B cell (primary cell): ENCODE data around the gene DNTT. TPM values are rescaled to one million over a fixed set of nuclear protein-coding genes. Genes with fewer than 3 reads are reported as not detected.

Source experiments
- ATAC-seq: fragments of 200-7000 bp; cut with Tn5 transposase; one replicate; pipeline ENCODE4 v1.10.0; 2021; ENCODE audit warnings: low read depth, mild to moderate bottlenecking, moderate number of reproducible peaks, moderate library complexity
- CTCF ChIA-PET: fragments of 350-600 bp; sonication (Branson Sonifier 250); formaldehyde crosslinking; loops from one replicate; lab custom pipeline; 2021; ENCODE audit warnings: antibody characterized with exemption, inconsistent platforms; lab: Charles Lee
- POLR2A ChIA-PET: fragments of 350-600 bp; sonication (Branson Sonifier 250); formaldehyde crosslinking; loops from one replicate; lab custom pipeline; 2021; ENCODE audit warnings: antibody characterized with exemption; lab: Charles Lee
- DNase-seq: peaks from one replicate; pipeline ENCODE4 v3.0.0; 2013
- H2AFZ ChIP-seq: 2 replicates; pipeline ENCODE4 v1.6.1; 2012; ENCODE audit warnings: mild to moderate bottlenecking, low read depth, low read length; ENCODE audit not compliant: insufficient read depth, poor library complexity, severe bottlenecking
- H3K27ac ChIP-seq, 2 donors: 1 replicate in 1 of 2; 2 replicates in 1 of 2; pipeline ENCODE4 v1.5.1; 2012 to 2013; ENCODE audit warnings: low read length in 2 of 2, mild to moderate bottlenecking in 2 of 2, moderate library complexity in 1 of 2
- H3K27me3 ChIP-seq, 4 experiments: fragments of 200-600 bp in 1 of 4; sonication (generic) in 1 of 4; replicated peaks in 1 of 4; 1 replicate in 2 of 4; 2 replicates in 2 of 4; pipeline versions ENCODE4 v1.6.1 to v1.7.0; 2013 to 2016; ENCODE audit warnings: low read length in 3 of 4, mild to moderate bottlenecking in 2 of 4, mixed read lengths in 1 of 4, moderate library complexity in 1 of 4; ENCODE audit not compliant: insufficient read depth in 4 of 4, control insufficient read depth in 3 of 4; ENCODE audit errors: control extremely low read depth in 1 of 4
- H3K36me3 ChIP-seq, 2 experiments: replicated peaks in 1 of 2; 1 replicate in 1 of 2; 2 replicates in 1 of 2; pipeline versions ENCODE4 v1.6.1 to v1.7.1; 2013; ENCODE audit warnings: low read length in 1 of 2; ENCODE audit not compliant: insufficient read depth in 2 of 2, control insufficient read depth in 1 of 2; ENCODE audit errors: control extremely low read depth in 1 of 2, extremely low read depth in 1 of 2
- H3K4me1 ChIP-seq, 2 donors: fragments of 200-600 bp in 1 of 2; sonication (generic) in 1 of 2; 1 replicate in 1 of 2; 2 replicates in 1 of 2; pipeline versions ENCODE4 v1.5.1 to v1.6.1; 2013 to 2017; ENCODE audit warnings: low read length in 2 of 2; ENCODE audit not compliant: control insufficient read depth in 2 of 2, insufficient read depth in 2 of 2
- H3K4me2 ChIP-seq: replicated peaks from 2 replicates; pipeline ENCODE3; 2012; ENCODE audit warnings: mild to moderate bottlenecking, low read depth, low read length; ENCODE audit not compliant: poor library complexity, severe bottlenecking
- H3K4me3 ChIP-seq, 5 experiments: fragments of 200-600 bp in 1 of 5; sonication (generic) in 1 of 5; 1 replicate in 3 of 5; 2 replicates in 2 of 5; pipeline versions ENCODE4 v1.5.1 to v1.7.0; 2011 to 2016; ENCODE audit warnings: low read length in 4 of 5, mild to moderate bottlenecking in 4 of 5, low read depth in 2 of 5, control low read depth in 1 of 5, moderate library complexity in 1 of 5; ENCODE audit not compliant: insufficient read depth in 1 of 5; ENCODE audit errors: control extremely low read depth in 1 of 5, extremely low read depth in 1 of 5
- H3K79me2 ChIP-seq: fragments of 200-600 bp; sonication (generic); one replicate; pipeline ENCODE4 v1.6.0; 2016; ENCODE audit warnings: low read length; ENCODE audit not compliant: control insufficient read depth, insufficient read depth
- H3K9ac ChIP-seq: fragments of 200-600 bp; sonication (generic); 2 replicates; pipeline ENCODE4 v1.6.1; 2017; ENCODE audit warnings: mild to moderate bottlenecking, low read length, moderate library complexity
- H3K9me3 ChIP-seq, 3 donors: one replicate each; pipeline versions ENCODE4 v1.6.1 to v1.7.1; 2013; ENCODE audit warnings: low read length in 2 of 3; ENCODE audit not compliant: control insufficient read depth in 2 of 3, insufficient read depth in 1 of 3; ENCODE audit errors: control extremely low read depth in 1 of 3
- H4K20me1 ChIP-seq: 2 replicates; pipeline ENCODE4 v1.6.0; 2012; ENCODE audit warnings: mild to moderate bottlenecking, low read length; ENCODE audit not compliant: insufficient read depth, control insufficient read depth, poor library complexity, severe bottlenecking
- H3K27ac Mint-ChIP-seq: one replicate; pipeline ENCODE4 v1.8.0; 2021; ENCODE audit warnings: mixed read lengths
- H3K27me3 Mint-ChIP-seq: one replicate; pipeline ENCODE4 v1.8.0; 2021; ENCODE audit warnings: mixed read lengths
- H3K4me1 Mint-ChIP-seq: one replicate; pipeline ENCODE4 v1.8.0; 2021; ENCODE audit warnings: mixed read lengths
- H3K4me3 Mint-ChIP-seq: one replicate; pipeline ENCODE4 v1.8.0; 2021; ENCODE audit warnings: mixed read lengths
- H3K9me3 Mint-ChIP-seq: one replicate; pipeline ENCODE4 v1.8.0; 2022; ENCODE audit warnings: mixed read lengths; ENCODE audit not compliant: insufficient read depth
- EZH2 ChIP-seq: IDR thresholded peaks from 2 replicates; pipeline ENCODE4 v1.6.1; 2012; ENCODE audit warnings: borderline replicate concordance, low read depth, mild to moderate bottlenecking, moderate library complexity, low read length; ENCODE audit not compliant: insufficient read depth, poor library complexity, severe bottlenecking
- WGBS: methylation state at CpG from one replicate; pipeline ENCODE4 v1.1.5; 2013; ENCODE audit warnings: missing lambda C conversion rate; ENCODE audit not compliant: insufficient coverage; 5-methylcytosine and 5-hydroxymethylcytosine counted together
- intact Hi-C: fragments of 100-400 bp; cut with micrococcal nuclease; formaldehyde crosslinking; loops from one replicate; pipeline ENCODE4 v1.10.0; 2022
- polyA plus RNA-seq: library from polyadenylated mRNA; depleted of rRNA; stranded (reverse); fragments of >200 nt; gene quantifications from 2 replicates; pipeline ENCODE4 v1.2.3, GENCODE V29; 2012
- total RNA-seq, 2 donors: library from RNA; stranded (reverse); fragments of 120-200 nt in 1 of 2; gene quantifications; 1 replicate in 1 of 2; 2 replicates in 1 of 2; pipeline versions ENCODE4 v1.2.3 to v1.2.4, GENCODE V29; 2013 to 2022
- TF ChIP-seq, protein P1 (sequence below): fragments of 200-600 bp; IDR thresholded peaks from one replicate; pipeline ENCODE4 v1.8.0; 2022; ENCODE audit warnings: antibody characterized with exemption, mild to moderate bottlenecking

The DNTT gene
- total and polyA plus RNA-seq, 2 donors (not counting 1 experiment from before 2014, with no cell fraction given), result not detected

DNA sequence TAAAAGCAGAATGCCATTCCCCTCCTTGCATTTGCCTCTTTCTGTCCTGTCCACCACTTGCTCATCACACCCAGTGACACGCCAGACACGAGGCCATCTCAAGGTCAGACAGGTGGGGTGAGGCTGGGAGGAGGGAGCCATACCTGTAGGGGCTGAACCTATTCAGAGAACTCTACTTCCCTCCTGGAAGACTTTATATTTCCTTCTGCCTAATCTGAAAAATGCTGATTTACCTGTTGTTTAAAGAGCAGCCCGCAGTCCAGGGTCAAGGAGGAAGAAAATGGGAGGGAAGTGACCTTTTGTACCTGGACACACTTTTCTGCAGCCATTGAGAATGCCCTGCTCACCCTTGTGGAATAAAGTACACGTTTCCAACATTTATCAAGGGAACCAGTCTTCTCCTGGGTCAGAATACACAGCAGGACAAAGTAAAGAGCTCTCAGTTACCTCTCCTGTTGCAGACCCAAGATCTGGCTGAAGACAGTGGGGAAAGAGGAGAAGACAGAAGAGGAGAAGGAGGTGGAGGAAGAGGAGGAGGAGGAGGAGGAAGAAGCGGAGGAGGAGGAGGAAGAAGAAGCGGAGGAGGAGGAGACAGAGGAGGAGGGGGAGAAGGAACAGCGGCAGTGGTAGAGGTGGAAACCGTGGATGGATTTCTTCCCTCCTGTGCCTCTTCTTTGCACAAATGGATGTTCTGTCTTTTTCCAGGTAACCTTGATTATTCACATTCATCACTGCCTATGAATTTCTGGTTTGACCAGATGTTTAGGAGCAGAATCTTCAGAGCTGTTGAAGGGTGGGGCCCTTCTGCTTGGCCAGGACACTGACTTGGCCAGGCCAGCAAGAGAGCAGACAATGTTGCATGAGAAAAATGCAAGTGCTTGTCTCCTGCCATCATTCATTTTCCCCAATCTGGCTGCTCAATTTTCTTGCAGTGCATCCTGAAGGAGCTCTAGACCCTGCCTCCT lies 31.6 kb upstream of the DNTT start:
- intact Hi-C loops, result loop anchor here (1.0 to 5.0 kb wide), 2 partner anchors 16 to 515 kb away; partner anchors contain the start of gene ENTPD1
- Mint-ChIP-seq H3K27me3 (no peaks in the 10 kb centered on the region), H3K27ac (peak overlapping the region; percentile 99), H3K4me3 (peak overlapping the region; percentile 97), H3K4me1 (peaks cover 80% of the 10 kb centered on the region), H3K9me3 (no peaks in the 10 kb centered on the region)
- Histone ChIP-seq H3K4me3 (peak overlapping the region; percentile 73 to 97 (median 96)), H3K4me1 (peaks cover 61 to 63% of the 10 kb centered on the region in 2 donors), H3K27ac (peak overlapping the region; percentile 79 to 88), H3K4me2 (peak overlapping the region; percentile 83), H3K27me3 (no peaks in the 10 kb centered on the region), H3K9me3 (peaks cover 0 to 4% (median 0%) of the 10 kb centered on the region in 3 donors), H3K79me2 (peaks cover 66% of the 10 kb centered on the region), H3K9ac (peak overlapping the region; percentile 91), H3K36me3 (peaks cover 0 to 10% of the 10 kb centered on the region in 2 experiments), H2AFZ (peak overlapping the region; percentile 54), H4K20me1 (peaks cover 10% of the 10 kb centered on the region)
- no peak for TF ChIP-seq EZH2
- TF ChIP-seq, protein P1, sequence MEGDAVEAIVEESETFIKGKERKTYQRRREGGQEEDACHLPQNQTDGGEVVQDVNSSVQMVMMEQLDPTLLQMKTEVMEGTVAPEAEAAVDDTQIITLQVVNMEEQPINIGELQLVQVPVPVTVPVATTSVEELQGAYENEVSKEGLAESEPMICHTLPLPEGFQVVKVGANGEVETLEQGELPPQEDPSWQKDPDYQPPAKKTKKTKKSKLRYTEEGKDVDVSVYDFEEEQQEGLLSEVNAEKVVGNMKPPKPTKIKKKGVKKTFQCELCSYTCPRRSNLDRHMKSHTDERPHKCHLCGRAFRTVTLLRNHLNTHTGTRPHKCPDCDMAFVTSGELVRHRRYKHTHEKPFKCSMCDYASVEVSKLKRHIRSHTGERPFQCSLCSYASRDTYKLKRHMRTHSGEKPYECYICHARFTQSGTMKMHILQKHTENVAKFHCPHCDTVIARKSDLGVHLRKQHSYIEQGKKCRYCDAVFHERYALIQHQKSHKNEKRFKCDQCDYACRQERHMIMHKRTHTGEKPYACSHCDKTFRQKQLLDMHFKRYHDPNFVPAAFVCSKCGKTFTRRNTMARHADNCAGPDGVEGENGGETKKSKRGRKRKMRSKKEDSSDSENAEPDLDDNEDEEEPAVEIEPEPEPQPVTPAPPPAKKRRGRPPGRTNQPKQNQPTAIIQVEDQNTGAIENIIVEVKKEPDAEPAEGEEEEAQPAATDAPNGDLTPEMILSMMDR, result no peak
- DNase-seq (peak; percentile 31), ATAC-seq (no peak)
- ChIA-PET POLR2A (interaction anchor here (0.8 to 5.8 kb wide), 8 partner anchors 14 to 43 kb away, joined by 3 to 48 read pairs (median 6); no protein-coding TSS in a partner anchor), CTCF (interaction anchor here (1.0 to 8.7 kb wide), 8 partner anchors 11 to 43 kb away, joined by 3 to 153 read pairs (median 10); no protein-coding TSS in a partner anchor)
- no CpG with 5 or more reads among the region's 8 CpGs for WGBS
